ENCODE measurements around the gene PLPP3.

Gene PLPP3

GRCh38 chr1:56578963-56579875, at the start of gene PLPP3:
TSS of gene PLPP3 (minus strand) at chr1:56579563. CDS start at chr1:56579016, 547 bp downstream.
- POLR2A ChIA-PET, result interaction anchor here (0.5 to 2.1 kb wide), 5 partner anchors 21 to 1100 kb away, joined by 4 to 7 read pairs (median 5); no protein-coding TSS in a partner anchor
- Histone ChIP-seq H3K4me3 (ENCODE audit: low read depth, low read length) (peak within 1 kb of the TSS; percentile 91), H3K27ac (ENCODE audit: extremely low read depth, low read depth, low read length) (peak within 1 kb of the TSS; percentile 96)
- peak; percentile 22; the same call in 1 of the 2 replicates for TF ChIP-seq ZBTB11 (tag by site-specific recombination; conservative IDR thresholded peaks at IDR 0.05; ENCODE audit: low read depth)
- no peak for TF ChIP-seq ZNF112 (tag by site-specific recombination; IDR thresholded peaks at IDR 0.05)
- no peak for TF ChIP-seq ZNF19 (tag by site-specific recombination; IDR thresholded peaks at IDR 0.05; ENCODE audit: low read depth)
- no peak for TF ChIP-seq ZNF514 (tag by site-specific recombination; IDR thresholded peaks at IDR 0.05)
- no peak for TF ChIP-seq ZNF157 (tag by site-specific recombination; IDR thresholded peaks at IDR 0.05)
- TF ChIP-seq ZNF48 (tag by site-specific recombination; IDR thresholded peaks at IDR 0.05), result no peak
- TF ChIP-seq BCL11B (tag by site-specific recombination; IDR thresholded peaks at IDR 0.05; ENCODE audit: low read depth), result no peak
- no peak for TF ChIP-seq ZNF433 (tag by site-specific recombination; IDR thresholded peaks at IDR 0.05; ENCODE audit: low read depth)
- no peak for TF ChIP-seq ZBTB10 (tag by site-specific recombination; IDR thresholded peaks at IDR 0.05)
- TF ChIP-seq ZNF571 (tag by site-specific recombination; IDR thresholded peaks at IDR 0.05), result no peak
- TF ChIP-seq ZNF391 (tag by site-specific recombination; IDR thresholded peaks at IDR 0.05; ENCODE audit: borderline replicate concordance, low read depth), result 0 out of 2 replicates have a peak, but pooled peaks have one; percentile 18
- peak; percentile 77 for TF ChIP-seq ZNF501 (tag by site-specific recombination; IDR thresholded peaks at IDR 0.05)
- no peak for TF ChIP-seq ZNF26 (tag by site-specific recombination; IDR thresholded peaks at IDR 0.05)
- no peak for TF ChIP-seq ZNF10 (tag by site-specific recombination; IDR thresholded peaks at IDR 0.05)
- no peak for TF ChIP-seq ATF2 (tag by site-specific recombination; IDR thresholded peaks at IDR 0.05; ENCODE audit: low read depth)
- TF ChIP-seq GLIS1 (tag by site-specific recombination; IDR thresholded peaks at IDR 0.05), result no peak
- peak; percentile 7; the same call in 1 of the 2 replicates for TF ChIP-seq REST (tag by site-specific recombination; IDR thresholded peaks at IDR 0.05)
- peak; percentile 72 for TF ChIP-seq IKZF3 (tag by site-specific recombination; IDR thresholded peaks at IDR 0.05)
- peak; percentile 74 for TF ChIP-seq ZIC2 (tag by site-specific recombination; IDR thresholded peaks at IDR 0.05)
- TF ChIP-seq ZNF707 (tag by site-specific recombination; IDR thresholded peaks at IDR 0.05), result no peak
- no peak for TF ChIP-seq ZNF311 (tag by site-specific recombination; IDR thresholded peaks at IDR 0.05; ENCODE audit: borderline replicate concordance)
- TF ChIP-seq INSM2 (tag by site-specific recombination; IDR thresholded peaks at IDR 0.05), result no peak

More at GRCh38 chr1:56578963-56579875, at the start of gene PLPP3:
- Histone ChIP-seq H3K36me3 (ENCODE audit: control insufficient read depth in 2 of 2, insufficient read depth in 1 of 2, low read length in 2 of 2) (no peaks in the 10 kb centered on the region), H3K4me1 (ENCODE audit: control insufficient read depth, insufficient read depth, low read length) (peaks cover 10% of the 10 kb centered on the region), H3K9me3 (ENCODE audit: control insufficient read depth, insufficient read depth, low read depth, low read length) (no peaks in the 10 kb centered on the region)
- CTCF ChIA-PET, result interaction anchor here (0.6 to 1.2 kb wide), 12 partner anchors 9 to 800 kb away, joined by 3 to 5 read pairs (median 3); no protein-coding TSS in a partner anchor

All from HEK293 (cell line).